Heart left ventricle (tissue), 13 donors: ENCODE results near the gene EYS.

ENCODE experiments used
- POLR2A ChIP-seq, 2 donors: fragments of 450-650 bp; IDR thresholded peaks; one replicate each; pipeline ENCODE4 v1.6.1; 2017; ENCODE audit warnings: antibody characterized with exemption in 2 of 2, mild to moderate bottlenecking in 2 of 2, moderate library complexity in 2 of 2
- TF ChIP-seq, protein P1 (sequence below), 12 donors: fragments of 200-600 bp; sonication (generic) in 4 of 12; IDR thresholded peaks; one replicate each; pipeline versions ENCODE4 v1.5.0 to v1.8.0; 2018 to 2022; ENCODE audit warnings: antibody characterized with exemption in 12 of 12, mild to moderate bottlenecking in 5 of 12
- donor health status: ischemic (EF 13 %, LVEDD 7.1; RV severe dilation, severe dysfunction).
- donor health status: DM: no; HTN: yes; CAD: no.
- donor health status: DM: no; HTN: no; CAD: no.
- donor health status: ischemic (EF 25% LVEDD 6.9; RV normal size, moderate dysfunction).
- donor health status: ischemic (EF 25% LVEDD 5.7; RV mildly dilated, moderate dysfunction).
- donor health status: ischemic (EF 35%, LVEDD 5.7; RV mildly dilated, moderate dysfunction).
- donor health status: nonischemic (EF 11% LVEDD 7.7; RV severe dilation, severe dysfunction).
- donor health status: DM: yes; HTN: yes; CAD: no.
- donor health status: PGD.
- donor health status: ischemic (EF 29% LVEDD 5.4; RV normal size, mild dysfunction).
- donor health status: nonischemic (EF 23%, LVEDD 6.1; RV moderate dilation, normal function).

DNA sequence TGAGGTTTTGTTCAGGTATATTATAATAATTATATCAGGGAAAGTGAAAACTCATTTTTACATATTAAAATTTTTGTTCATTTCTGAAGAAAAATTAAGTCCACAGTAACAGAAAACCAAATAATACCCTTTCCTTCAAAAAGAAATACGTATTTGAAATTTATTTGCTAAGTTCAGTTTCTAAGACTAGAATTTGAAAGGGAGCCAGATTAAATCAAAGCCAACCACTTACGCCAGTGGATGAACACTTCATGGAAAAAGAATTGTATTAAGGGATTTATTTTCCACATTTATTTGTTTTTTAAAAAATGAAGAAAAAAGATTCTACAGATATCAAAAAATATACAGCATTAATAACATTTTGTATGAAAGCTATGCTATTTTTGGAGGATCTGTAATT, 654.4 kb downstream of the EYS start:
- TF ChIP-seq, protein P1, sequence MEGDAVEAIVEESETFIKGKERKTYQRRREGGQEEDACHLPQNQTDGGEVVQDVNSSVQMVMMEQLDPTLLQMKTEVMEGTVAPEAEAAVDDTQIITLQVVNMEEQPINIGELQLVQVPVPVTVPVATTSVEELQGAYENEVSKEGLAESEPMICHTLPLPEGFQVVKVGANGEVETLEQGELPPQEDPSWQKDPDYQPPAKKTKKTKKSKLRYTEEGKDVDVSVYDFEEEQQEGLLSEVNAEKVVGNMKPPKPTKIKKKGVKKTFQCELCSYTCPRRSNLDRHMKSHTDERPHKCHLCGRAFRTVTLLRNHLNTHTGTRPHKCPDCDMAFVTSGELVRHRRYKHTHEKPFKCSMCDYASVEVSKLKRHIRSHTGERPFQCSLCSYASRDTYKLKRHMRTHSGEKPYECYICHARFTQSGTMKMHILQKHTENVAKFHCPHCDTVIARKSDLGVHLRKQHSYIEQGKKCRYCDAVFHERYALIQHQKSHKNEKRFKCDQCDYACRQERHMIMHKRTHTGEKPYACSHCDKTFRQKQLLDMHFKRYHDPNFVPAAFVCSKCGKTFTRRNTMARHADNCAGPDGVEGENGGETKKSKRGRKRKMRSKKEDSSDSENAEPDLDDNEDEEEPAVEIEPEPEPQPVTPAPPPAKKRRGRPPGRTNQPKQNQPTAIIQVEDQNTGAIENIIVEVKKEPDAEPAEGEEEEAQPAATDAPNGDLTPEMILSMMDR (IDR thresholded peaks at IDR 0.05), result no peak
- no peak for TF ChIP-seq POLR2A (IDR thresholded peaks at IDR 0.05)
